Left colon (tissue), 2 donors: ENCODE measurements around the gene CCDC91. TPM values are rescaled to one million over a fixed set of nuclear protein-coding genes. Genes with fewer than 3 reads are reported as not detected.

Source experiments
- ATAC-seq: fragments of 200-7000 bp; cut with Tn5 transposase; one replicate; pipeline ENCODE4 v1.9.1; 2020; ENCODE audit warnings: mild to moderate bottlenecking, moderate library complexity
- DNase-seq, 2 donors: peaks; one replicate each; pipeline ENCODE4 v3.0.0-alpha.2; 2020
- intact Hi-C, 2 donors: fragments of 100-400 bp; cut with DNase I in 1 of 2; cut with micrococcal nuclease in 1 of 2; formaldehyde crosslinking; loops; one replicate each; pipeline versions ENCODE4 v1.11.2 to v1.14.0; 2022; cut with DNase I, micrococcal nuclease
- total RNA-seq, 2 donors: library from RNA; stranded (reverse); fragmentation: NEBNext Ultra II Directional; extraction: Animal tissue kit (Norgen Biotek cat#: 25700); gene quantifications; one replicate each; pipeline ENCODE4 v1.2.1, GENCODE V29; 2021
- donor health status: DM: no; HTN: no; CAD: no.
- donor health status: DM: yes; HTN: yes; CAD: no.

Gene CCDC91
- total RNA-seq, 2 donors from 2014 or later, result 20.7 to 24.8 TPM

DNA sequence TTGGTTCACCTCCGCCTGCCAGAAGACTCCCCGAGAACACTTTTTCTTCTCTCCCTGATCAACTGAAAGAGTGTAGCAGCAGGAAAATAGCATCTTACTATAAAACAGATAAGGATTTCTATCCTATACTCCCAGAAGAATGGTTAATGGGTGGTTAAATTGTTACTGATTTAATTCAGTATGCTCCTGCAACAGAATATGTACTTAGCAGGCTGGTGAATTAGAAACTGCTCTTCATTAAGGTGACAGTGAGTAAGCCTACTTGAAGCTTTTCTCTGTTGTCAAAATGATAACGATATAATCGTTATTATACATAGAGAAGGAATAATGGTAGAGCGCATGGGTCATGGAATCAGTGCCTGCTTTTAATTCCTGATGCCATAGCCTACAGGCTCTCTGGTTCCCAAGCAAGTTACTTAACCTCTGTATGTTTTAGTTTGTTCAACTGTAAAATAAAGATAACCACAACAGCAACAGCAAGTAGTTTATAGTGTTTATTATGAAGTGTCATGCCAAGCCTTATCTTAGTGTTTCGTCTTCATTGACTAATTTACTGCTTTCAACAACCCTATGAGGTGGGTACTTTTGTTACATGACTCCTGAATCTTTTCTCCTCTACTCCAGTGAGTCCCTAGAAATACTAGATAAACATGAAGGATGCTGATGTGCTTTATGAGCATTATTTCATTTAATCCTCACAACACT lies 392.6 kb downstream of the CCDC91 start:
- ATAC-seq, result no peak
- intact Hi-C loops, result no loop called here
- no peak for DNase-seq

DNA sequence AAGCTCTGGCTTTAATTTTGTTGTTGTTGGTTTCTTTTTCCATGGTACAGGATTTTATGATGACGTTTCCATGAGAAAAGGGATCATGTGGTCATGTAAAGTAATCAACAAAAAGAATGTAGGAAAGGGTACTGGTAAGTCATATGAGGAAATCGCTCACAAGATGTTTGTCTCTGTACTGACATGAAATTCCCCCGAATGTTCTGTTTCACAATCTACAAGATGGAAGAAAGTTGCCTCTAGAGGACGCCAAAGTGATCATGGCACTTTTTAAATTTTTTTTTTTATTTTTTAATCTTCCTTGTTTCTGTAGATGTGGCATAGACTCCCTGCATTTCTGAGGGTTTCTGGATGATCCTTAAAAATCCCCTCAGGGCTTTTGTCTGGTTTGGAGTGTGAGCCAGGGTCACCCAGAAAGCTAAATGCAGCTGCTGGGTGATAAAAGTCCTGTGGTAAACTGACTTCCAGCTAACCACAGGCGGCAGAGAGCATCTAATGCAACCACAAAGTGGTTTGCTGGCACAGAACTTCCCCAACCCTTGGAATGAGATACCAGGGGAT lies 393.5 kb downstream of the CCDC91 start:
- DNase-seq (no peak), ATAC-seq (no peak)
- intact Hi-C loops, result no loop called here

DNA sequence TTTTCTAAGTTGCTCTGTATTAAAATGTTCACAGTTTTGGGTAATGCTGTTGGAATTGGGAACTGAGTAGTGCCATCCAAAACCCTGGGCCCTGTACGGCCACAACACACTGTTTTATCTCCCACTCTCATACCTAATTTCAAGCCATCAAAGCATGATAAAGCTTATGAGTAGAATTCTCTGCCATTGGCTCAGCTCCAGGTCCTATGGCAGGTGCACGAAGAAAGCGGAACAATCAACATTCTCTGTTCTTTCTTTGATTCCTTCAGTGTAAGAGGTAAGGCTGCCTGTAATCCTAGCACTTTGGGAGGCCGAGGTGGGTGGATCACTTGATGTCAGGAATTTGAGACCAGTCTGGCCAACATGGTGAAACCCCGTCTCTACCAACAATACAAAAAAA lies 394.9 kb downstream of the CCDC91 start:
- no peak for DNase-seq
- intact Hi-C loops, result no loop called here
- ATAC-seq, result no peak

DNA sequence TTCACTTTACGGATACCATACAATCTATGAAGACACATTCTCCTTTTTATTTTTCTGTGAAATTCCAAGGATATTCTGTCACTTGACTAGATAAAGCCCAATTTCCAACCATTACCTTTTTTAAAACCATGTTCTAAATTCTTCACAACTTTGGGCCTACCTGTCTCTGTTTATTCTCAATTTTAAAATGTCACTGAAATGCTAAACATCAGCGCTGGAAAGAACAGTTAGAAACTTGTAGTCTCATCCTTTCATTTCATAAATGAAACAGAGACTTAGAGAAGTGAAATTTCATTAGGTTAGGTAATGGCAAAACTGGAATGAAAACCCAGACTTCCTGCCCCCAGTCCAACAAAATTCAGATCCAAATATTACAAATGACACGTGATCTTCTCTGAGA lies 396.2 kb downstream of the CCDC91 start:
- DNase-seq (no peak), ATAC-seq (no peak)
- intact Hi-C loops, result no loop called here

DNA sequence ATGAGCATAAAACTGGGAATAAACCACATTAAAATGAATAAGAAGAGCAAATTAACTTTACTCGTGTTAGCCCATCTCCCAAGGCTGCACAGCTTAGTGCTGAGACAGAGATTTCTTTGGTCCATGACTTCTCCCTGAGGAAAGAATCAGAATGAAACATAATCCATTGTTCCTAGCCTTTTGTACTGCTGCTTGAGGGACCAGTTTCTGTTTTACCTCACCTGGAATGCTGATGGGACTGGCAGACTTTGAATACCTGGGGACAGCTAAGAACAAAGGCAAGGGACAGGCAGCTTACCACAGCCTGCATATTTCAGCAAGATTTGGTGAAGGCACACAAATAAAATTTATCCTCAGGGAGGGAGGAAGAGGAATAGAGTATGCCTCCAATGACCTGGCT lies 401.6 kb downstream of the CCDC91 start:
- DNase-seq, result no peak
- no peak for ATAC-seq
- intact Hi-C loops, result no loop called here

Other genes starting within 250 kb of the CCDC91 start
- gene PTHLH, start 217.7 kb upstream of the CCDC91 start, total RNA-seq, result not detected